GM18517 (cell line): ENCODE results near the gene RHBDF2.

Experiments
- ATAC-seq: cut with Tn5 transposase; IDR thresholded peaks from one replicate; pipeline ENCODE4 v1.9.1; 2021; ENCODE audit warnings: mild to moderate bottlenecking, moderate library complexity; ENCODE audit not compliant: unreplicated experiment

The RHBDF2 gene

DNA sequence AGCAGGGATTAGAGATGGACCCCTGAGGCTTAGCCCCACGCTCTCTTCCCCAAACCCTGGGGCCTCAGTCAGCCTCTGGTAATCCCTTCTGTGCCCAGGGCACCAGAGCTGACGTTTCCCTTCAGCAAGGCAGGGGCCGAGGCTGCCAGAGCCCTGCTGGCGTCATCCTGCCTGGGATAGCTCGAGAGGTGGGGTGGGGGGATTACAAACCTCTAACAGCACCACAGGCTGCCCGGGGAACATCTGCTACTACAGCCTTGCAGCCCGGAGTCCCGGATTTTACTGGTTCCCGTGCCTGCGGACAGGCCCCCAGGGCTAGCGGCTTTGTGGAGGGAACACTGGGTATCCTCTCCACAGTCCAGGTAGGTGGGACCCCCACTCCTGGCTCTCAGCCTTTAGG lies 33.9 kb downstream of the RHBDF2 start, which contains the start of gene AANAT:
AANAT (plus strand) TSS at position 238 of the 400 bp plus-strand sequence. CDS start 1,144 bp downstream, outside the sequence.
- no peak for ATAC-seq

DNA sequence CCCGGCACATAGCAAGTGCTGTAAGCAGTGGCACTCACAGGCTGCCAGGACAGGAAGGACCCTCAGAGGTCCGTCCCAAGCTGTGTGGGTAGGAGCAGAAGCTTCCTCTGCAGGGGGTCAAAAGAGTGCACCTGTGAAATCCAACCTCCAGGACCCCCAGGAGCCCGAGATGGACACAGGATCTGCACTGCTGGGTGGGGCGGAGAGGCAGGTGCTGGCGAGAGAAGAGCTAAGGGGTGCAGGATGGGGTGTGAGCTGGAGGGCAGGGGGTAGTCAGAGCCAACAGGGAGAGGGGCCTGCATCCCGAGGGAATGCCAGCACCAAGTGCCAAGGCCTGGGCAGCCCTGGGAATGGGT lies 34.5 kb downstream of the RHBDF2 start:
- no peak for ATAC-seq

GRCh38 chr17:76462556-76463290 lies 38.5 kb downstream of the RHBDF2 start:
- ATAC-seq = no peak

DNA sequence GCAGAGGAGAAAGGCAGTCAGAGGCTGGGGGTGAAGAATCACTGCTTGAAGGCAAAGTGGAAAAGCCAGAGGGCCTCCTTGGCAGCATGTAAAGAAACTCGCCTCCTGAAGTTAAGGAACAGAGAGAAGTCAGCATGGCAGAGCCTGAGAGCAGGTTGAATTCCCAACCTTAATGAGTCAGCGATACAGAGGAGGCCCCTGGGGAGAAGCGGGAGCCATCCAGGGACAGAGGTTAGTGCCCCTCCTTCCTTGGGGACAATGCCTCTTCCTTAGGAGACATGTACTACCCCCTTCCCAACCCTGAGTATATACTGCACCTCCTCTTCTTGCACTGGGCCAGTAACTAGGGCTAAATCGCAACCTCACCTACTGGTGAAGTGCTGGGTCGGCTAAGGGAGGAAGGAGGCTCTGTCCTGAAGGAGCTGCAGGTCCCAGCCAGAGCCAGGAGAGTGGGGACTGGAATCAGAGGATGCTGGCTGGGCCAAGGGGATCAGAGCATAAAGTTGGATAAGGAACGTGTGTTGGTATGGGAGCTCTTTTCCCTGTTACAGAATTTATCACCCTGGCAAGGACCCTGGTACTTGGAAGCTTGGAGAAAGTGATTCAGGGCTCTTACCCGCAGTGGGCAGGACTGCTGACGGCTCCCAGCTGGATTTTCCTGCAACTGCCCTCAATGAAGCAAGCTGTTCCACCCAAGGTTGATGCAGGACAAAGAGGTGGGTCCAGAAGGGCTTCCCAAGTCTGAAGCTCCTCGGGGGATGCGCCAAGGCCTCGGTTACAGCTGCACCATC lies 39.3 kb downstream of the RHBDF2 start:
- no peak for ATAC-seq

DNA sequence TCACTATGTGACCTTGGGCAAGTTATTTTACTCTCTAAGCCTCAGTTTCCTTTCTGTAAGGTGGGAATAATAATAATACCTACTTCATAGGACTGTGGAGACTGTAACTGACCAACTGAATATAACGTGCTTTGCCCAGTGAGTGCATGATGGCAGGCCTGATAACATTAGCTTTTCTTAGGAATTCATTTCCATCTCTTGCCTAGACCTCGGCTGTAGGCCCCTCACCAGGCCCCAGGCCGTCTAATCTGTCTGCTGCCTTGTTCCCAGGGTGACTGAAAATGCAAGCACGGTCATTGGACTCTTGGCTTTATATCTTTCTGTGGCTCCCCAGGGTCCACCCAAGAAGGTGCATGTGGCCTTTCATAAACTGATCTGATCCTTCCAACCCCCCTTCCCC lies 41.5 kb downstream of the RHBDF2 start:
- ATAC-seq = no peak

GRCh38 chr17:76458580-76459490 lies 42.4 kb downstream of the RHBDF2 start:
- no peak for ATAC-seq

DNA sequence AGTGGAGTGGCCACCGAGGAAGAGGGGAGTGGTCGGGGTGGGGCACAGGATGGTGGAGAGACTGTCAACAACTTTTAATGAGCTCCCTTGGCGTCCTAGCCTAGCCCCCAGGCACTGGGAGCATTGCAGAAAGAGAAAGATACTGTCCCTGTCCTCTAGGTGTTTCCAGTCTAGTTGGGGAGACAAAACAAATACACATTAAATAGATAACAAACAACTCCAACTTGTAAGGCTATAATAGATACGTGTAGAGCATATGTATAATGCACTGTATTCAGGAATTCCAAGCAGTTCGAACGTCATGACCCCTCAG lies 47.8 kb downstream of the RHBDF2 start:
- ATAC-seq = no peak

DNA sequence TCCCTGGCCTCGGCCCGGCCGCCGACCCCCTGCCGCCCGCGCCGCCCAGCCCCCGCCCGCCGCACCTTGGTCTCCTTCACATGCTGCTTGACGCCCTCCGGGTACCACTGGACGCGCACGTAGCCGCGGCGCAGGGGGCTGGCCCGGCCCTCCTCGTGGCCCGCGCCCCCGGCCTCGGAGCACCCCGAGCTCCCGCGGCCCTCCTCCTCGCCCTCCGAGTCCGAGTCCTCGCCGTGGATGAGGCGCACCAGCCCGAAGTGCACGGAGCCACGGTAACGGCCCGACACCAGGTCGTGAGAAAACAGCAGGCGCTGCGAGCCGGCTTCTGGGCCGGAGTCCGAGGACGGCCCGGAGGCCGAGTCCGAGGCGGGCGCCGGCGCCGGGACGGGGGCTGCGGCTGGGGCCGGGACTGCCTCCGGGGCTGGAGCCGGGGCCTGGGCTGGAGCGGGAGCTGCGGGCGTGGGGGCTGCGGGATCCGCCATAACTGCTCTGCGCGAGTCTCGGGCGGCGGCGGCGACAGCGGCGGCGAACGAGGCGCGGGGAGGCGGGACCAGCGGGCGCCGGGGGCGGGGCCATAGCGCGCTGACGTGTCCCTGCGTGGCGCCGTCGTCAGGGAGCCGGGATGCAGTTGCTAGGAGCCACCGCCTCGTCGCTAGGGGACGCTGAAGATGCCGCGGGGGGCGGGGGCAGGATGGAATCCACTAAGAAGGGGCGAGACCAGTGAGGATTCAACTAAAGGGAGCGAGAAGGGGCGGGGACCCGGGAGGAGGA lies 48.4 kb downstream of the RHBDF2 start, which contains the start of gene UBE2O:
UBE2O (minus strand) TSS at position 493 of the 771 bp plus-strand sequence; CDS start at position 482, 11 bp downstream.
- peak; percentile 79 for ATAC-seq

DNA sequence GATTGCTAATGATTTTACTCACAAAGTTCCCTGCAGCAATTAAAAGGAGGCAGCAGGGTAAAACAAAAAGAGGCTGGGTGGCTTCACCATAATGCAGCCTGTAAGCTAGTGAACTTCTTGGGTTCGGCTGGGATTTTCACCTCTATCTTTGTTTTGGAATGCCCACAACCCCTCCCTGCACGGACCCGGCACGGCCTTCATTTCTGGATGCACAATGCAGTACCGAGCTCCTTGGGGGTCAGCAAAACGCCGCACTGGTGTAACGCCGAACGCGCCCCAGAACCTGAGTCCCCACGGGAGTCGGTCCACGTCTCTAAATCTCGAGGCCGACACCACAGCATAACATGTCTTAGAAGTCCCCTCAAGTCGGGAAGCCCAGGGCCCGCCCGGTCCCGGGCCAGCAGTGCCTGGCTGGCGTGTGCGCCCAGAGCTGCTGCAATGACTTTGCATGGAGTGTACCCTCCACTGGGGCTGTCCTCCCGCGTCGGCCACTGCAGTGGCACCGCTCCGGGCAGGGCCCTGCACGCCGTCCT lies 49.0 kb downstream of the RHBDF2 start:
- ATAC-seq = peak; percentile 10

DNA sequence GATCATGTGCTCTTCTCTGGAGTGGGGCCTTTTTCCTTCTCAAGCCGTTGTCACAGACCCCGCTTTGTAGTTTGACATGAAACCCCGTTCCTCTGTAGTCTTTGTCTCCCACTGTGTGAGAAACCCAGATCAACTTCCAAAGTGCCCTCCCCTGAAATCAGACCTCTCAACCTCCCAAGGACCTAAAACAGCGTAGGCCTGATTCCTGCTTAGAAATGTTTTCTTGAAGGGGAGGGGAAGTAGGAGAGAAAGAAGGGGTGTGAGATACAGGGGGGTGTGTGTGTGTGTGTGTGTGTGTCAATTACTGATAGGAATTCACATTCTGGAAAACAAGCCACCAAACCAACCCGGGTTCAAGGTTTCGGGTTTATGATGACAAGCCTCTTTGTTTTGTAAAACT lies 49.7 kb downstream of the RHBDF2 start:
- ATAC-seq = no peak

- ATAC-seq = no peak
Observed at GRCh38 chr17:76449126-76449525, 52.1 kb downstream of the RHBDF2 start.

DNA sequence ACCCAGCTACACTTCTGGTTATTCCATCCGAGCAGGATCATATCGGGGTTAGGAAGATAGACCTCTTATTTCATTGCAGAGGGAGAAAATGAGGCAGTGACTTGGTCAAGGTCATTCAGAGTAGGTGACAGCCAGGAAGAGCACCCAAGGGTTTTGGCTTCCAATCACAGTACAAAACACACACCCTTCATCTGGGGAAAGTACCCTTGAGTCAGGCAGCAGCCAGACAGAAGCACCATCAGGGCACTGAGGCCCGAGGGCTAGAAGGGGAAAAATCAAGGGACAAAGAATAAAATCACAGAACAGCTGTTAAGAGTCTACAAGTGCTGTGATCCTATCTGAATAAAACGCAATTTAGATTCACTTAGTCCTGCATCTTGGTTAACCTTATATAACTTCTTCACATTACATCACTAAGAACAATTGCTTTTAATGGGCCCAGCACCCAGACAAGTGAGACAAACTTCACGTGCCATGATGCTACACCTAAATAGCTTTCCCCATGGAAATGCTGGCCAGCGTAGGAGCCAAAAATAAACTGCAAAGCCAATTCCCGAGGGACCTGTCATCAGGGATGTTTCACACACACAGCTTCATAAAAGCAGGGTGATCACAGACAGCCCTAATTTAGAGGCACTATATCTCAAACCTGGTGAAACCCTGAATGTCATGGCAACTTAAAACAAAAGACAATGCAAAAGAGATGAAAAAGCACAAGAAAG lies 53.1 kb downstream of the RHBDF2 start:
- no peak for ATAC-seq

- ATAC-seq = no peak
Observed at GRCh38 chr17:76446449-76447231, 54.6 kb downstream of the RHBDF2 start.

- ATAC-seq = no peak
Observed at GRCh38 chr17:76445697-76446448, 55.4 kb downstream of the RHBDF2 start.

- ATAC-seq = no peak
Observed at GRCh38 chr17:76444518-76445311, 56.5 kb downstream of the RHBDF2 start.

- no peak for ATAC-seq
Observed at GRCh38 chr17:76442341-76443338, 58.6 kb downstream of the RHBDF2 start.
